GM12872 (cell line): ENCODE measurements around the gene LRRC27.

ENCODE experiments used
- TF ChIP-seq, protein P1 (sequence below): IDR thresholded peaks from 3 replicates; pipeline ENCODE4 v1.5.1; 2011; ENCODE audit warnings: low read depth, mild to moderate bottlenecking, low read length, moderate library complexity; ENCODE audit not compliant: insufficient read depth

LRRC27 gene

DNA sequence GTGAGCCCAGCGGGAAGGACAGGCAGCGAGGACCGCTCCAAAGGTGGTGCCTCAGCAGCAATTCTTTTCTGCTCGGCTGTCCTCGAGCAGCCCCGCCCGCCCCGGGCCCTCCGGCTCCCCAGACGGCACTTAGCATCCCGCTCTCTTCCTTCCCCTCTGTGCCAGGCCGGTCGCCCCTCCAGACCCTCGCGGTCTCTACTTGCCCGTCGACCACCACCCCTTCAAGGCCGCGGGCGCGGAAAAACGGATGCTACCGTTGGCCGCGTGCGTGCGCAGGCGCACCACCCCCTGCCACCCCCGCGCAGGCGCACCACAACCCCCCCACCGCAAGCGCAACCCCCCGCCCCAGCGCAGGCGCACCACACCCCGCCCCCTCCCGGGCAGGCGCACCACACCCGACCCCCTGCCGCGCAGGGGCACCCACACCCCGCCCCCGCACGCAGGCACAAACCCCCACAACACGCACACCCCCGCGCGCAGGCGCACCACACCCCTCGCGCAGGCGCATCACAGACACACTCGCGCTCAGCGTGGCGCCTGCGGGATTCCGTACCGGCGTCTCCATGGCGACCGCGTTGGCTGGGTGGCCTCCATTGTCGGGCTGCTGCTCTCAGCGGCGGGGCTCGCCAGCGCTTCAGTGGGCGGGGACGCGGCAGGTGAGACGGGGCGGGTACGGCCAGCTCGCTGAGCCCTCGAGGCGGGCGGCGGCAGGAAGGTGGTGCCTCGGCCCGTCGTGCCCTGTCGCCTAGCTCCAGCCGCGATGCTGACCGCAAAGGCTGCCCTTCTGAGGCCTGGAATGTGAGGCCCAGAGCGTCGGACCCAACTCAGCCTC, at the start of gene LRRC27:
Gene LRRC27, plus strand, starts transcription at position 593 of the 832 bp plus-strand sequence. CDS start 1,332 bp downstream, outside the sequence.
- TF ChIP-seq, protein P1, sequence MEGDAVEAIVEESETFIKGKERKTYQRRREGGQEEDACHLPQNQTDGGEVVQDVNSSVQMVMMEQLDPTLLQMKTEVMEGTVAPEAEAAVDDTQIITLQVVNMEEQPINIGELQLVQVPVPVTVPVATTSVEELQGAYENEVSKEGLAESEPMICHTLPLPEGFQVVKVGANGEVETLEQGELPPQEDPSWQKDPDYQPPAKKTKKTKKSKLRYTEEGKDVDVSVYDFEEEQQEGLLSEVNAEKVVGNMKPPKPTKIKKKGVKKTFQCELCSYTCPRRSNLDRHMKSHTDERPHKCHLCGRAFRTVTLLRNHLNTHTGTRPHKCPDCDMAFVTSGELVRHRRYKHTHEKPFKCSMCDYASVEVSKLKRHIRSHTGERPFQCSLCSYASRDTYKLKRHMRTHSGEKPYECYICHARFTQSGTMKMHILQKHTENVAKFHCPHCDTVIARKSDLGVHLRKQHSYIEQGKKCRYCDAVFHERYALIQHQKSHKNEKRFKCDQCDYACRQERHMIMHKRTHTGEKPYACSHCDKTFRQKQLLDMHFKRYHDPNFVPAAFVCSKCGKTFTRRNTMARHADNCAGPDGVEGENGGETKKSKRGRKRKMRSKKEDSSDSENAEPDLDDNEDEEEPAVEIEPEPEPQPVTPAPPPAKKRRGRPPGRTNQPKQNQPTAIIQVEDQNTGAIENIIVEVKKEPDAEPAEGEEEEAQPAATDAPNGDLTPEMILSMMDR: no peak

DNA sequence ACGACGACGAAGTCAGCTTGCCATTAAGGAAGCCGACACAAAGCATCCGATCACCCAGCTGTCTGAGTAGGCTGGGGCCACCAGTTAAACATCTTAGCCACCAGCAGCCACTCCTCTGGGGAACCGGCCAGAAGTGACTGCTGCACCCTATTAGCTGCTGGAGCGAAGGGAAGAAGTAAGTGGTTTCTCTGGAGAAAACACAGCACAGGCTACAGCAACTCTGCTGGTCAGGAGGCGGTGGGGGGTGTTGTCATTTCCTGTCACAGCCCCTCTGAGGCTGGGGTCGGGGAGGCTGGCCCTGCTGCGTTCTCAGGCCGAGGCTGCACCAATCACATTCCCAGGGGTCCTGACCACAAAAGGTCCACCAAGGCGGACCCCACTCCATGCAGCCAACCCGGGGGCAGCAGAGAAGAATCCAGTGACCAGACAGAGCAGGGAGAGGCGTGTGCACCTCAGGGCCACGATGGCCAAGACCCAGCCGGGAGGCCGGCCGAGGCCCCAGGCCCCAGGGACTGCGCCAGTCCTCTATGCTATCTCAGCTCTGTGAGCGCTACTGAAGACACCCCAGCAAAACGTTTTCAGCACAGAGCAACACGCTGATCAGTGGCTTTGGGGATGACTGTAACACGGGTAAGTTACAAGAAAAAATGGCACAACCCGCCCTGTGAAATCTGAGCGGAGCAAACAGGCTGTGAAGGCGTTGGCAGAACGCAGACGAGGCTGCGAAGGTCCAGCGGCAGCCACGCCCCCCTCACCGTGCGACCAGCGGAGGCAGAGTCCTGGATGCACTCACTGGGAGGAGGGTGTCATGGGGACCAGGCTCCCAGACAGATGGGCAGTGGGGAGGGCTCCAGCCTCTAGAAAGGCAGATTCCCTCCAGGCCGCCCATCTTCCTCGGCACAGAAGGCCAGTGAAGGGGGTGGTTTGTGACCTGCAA, 49.1 kb upstream of the LRRC27 start:
- TF ChIP-seq, protein P1: no peak

DNA sequence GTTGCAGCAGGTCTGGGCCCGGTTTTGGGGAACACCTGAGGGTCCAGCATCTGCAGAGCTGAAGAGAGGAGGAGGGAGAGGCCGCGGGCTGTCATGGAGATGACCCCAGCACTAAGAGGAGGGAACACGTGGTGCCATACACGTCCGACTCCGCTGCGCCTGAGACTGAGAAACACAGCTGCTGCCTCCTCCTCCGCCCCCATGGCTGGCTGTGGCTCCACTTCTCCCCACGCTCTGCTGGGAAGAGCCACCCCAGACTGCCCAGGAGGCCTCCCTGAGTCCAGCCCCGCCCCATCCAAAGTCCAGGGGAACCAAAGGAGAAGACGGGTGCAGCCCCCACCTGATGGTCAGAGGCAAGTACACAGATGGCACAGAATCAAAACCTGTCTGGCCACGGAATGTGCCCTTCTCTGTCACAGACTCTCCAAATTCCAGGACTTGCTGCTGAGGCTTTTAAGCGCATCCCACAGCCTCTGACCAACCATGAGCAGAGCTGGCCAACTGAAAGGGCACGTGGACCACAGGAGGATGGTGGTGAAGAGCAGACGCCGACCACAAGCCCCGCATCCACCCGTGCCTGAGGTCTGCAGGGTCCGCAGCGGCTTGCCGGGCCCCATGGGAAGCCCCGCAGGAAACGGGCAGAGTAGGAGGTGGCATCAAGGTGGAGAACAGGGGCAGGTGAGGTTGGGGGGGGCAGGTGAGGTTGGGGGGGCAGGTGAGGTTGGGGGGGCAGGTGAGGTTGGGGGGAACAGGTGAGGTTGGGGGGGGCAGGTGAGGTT, 48.2 kb upstream of the LRRC27 start:
- TF ChIP-seq, protein P1: no peak

DNA sequence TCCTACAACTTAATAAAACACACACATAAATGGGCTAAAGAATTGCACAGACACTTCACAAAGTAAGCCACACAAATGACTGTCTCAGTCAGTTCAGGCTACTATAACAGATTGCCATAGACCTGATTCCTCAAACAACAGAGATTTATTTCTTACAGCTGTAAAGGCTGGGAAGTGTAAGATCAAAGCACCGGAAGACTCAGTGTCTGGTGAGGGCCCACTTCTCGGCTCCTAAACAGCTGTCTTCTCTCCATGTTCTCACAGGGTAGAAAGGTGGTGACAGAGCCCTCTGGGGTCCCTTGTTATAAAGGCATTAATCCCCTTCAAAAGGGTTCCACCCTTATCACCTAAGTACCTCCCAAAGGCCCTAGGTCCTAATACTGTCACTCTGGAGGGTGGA, 42.6 kb upstream of the LRRC27 start:
- TF ChIP-seq, protein P1: no peak

DNA sequence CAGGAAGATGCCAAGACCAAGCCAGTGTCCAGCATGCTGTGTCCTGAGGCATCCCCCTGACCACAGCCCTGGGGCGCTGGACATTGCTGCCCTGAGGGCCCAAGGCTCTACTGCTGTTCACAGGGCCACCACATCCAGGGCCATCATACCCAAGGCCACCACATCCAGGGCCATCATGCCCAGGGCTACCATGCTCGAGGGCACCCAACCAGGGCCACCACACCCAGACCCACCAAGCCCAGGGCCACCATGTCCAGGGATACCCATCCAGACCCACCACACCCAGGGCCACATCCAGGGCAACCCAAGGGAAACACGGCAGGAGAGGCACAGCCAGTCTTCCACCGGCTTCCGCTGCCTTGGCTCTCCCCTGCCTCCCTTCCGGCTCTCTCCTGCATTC, 41.4 kb upstream of the LRRC27 start:
- TF ChIP-seq, protein P1: no peak

DNA sequence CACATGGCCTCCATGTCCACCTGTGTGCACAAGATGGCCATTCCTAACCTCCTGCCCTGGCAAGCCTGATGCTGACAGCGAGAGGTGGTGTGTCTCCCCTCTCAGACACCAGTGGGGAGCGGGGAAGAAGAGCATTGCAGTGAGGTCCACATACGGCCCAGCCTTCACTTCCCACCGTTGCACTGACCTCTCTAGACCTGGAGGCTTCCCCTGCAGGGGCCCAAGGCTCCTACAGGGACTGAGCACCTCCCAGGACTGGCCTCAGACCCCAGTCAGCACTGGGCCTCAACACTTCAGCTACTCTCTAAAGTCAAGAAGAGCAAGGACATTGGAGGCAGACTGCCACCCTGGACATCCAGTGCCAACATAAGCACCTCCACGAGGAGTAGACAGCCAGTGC, 40.2 kb upstream of the LRRC27 start:
- TF ChIP-seq, protein P1: no peak
